ENCODE measurements around the gene PDCD1LG2. TPM values are rescaled to one million over a fixed set of nuclear protein-coding genes. Genes with fewer than 3 reads are reported as not detected.

The PDCD1LG2 gene
- total RNA-seq, 4 donors from 2014 or later: 3.4 to 8.8 (median 5.5) TPM

DNA sequence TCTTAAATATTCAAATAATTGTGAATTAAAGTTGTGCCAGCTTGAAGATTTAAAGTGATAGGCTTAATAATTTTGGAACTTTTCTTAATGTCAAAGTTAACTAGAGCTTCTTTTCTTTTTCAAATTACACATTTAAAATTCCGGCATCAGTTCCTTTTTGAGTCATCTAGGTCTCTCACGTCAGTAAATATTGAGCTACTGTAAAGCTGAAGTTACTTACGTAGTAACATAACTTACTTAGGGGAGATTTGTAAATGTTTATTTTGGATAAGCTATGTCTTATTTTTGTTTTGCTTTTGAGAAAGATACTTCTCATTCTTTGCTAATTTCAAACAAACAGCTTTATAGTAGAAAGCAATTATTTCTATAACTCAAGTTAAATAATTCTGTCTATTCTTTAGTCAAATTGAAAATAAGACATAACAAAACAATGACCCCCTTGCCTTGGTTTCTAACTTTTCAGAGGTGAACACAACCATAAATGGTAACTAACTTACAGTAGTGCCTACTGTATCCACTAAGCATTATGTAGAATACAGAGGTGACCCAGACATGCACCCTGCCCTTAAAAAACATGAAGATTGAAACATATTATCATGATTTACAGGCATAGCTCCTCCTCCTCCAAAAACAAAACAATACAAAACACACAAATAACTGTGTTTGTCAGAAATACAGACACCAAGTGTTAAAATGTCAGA is 30.2 kb upstream of the PDCD1LG2 start:
- TF ChIP-seq, protein P1, sequence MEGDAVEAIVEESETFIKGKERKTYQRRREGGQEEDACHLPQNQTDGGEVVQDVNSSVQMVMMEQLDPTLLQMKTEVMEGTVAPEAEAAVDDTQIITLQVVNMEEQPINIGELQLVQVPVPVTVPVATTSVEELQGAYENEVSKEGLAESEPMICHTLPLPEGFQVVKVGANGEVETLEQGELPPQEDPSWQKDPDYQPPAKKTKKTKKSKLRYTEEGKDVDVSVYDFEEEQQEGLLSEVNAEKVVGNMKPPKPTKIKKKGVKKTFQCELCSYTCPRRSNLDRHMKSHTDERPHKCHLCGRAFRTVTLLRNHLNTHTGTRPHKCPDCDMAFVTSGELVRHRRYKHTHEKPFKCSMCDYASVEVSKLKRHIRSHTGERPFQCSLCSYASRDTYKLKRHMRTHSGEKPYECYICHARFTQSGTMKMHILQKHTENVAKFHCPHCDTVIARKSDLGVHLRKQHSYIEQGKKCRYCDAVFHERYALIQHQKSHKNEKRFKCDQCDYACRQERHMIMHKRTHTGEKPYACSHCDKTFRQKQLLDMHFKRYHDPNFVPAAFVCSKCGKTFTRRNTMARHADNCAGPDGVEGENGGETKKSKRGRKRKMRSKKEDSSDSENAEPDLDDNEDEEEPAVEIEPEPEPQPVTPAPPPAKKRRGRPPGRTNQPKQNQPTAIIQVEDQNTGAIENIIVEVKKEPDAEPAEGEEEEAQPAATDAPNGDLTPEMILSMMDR (IDR thresholded peaks at IDR 0.05; ENCODE audit: low read depth): no peak

DNA sequence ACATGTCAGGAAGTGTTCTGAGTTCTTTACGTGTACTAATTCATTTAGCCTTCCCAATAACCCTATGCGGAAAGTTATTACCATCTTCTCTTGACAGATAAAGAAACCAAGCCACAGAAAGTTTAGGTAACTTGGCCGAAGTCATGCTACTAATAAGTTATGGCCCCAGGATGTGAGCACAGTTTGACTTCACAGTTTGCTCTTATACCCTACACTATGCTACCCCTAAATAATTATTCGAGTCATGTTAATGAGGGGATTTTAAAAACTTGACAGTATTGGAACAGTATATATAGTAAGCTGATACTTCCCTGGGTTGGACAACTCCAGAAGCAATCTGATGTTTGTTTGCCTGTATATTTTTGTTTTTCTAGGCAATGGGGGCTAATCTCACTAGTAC is 29.4 kb upstream of the PDCD1LG2 start:
- TF ChIP-seq, protein P1 (IDR thresholded peaks at IDR 0.05; ENCODE audit: low read depth): no peak

DNA sequence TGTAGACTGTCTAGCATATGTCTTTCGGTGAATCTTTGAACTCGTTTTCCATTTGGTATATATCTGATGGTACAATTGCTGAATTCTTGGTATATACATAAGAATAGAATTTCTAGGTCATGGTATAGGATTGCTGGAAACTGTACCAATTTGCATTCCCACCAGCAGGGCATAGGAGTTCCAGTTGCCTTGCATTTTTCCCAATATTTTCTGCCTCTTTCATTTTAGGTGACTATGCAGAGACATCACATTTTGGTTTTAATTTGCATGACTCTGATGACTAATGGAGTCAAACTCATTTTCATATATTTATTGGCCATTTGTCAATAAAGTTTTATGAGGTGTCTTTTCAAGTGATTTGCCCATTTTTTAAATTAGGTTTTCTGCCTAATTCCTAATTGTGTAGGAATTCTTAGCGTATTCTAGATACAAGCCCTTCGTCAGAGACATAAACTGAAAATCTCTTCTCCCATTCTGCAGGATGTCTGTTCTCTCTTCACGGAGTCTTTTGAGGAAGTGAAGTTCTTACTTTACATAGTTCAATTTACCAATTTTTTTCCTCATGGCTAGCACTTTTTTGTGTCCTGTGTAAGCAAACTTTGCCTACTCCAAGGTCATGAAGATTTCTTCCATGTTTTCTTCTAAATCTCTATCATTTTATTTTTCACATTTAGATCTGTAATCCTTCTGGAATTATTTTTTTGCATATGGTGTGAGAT is 28.9 kb upstream of the PDCD1LG2 start:
- TF ChIP-seq, protein P1 (IDR thresholded peaks at IDR 0.05; ENCODE audit: low read depth): no peak

DNA sequence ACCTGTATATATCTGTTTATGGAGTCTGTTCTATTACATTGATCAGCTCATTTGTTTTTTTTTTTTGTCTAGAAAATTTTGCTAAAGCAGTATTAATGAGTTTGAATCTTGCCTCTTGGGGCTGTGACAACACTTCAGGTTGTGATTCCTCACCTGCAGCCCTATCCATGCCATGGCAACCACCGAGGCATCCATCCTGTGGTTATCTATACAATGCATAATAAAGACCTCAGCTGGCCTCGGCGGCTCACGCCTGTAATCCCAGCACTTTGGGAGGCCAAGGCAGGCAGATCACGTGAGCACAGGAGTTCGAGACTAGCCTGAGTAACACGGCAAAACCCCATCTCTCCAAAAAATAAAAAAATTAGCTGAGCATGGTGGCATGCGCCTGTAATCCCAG is 28.1 kb upstream of the PDCD1LG2 start:
- TF ChIP-seq, protein P1 (IDR thresholded peaks at IDR 0.05; ENCODE audit: low read depth): no peak

DNA sequence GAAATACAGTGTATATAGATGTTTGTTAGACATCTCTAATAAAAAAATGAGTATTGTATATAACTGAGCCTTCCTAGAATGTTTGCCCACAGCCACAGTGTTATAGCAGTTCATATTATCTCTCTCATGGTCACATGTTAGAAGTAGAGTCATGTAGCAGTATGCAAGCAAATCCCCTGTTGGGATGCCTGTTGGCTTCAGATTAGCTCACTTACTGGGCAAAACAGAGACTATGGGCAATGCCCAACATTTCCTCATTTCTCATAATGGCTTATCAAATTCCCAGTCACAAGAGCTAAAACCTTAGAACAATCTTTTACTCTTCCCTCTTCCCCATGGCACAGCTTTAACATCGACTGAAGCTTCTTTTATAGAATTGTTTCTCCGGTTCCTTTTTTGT is 27.0 kb upstream of the PDCD1LG2 start:
- TF ChIP-seq, protein P1 (IDR thresholded peaks at IDR 0.05; ENCODE audit: low read depth): no peak

DNA sequence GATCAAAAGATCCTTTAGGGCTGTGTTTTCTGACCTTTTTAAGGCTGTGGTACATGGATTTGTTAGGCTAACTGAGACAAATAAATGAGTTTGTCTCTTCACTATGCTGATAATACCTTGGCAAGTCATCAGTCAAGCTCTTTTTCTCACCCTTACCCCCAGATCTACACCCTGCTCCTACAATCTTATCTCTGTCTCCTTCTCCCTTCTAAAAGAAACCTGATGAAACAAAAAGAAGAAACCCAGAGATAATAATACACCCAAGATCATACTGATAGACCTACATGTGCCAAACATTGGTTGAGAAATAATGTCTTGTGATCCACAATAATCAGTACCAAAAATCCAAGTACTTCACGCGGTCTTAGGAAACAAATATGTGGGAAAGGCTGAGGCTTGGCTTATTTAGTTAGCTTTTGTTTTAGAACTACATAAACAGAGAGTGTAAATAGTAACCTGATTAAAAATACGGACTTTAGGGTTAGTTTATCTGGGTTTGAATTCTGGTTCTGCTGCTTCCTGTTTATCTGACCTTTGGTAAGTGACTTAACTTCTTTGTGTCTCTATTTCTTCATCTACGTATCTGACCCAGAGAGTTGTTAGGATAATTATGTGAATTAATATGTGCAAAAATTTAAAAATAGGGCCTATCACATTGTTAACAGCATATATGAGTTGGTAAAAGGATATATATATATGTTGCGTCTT is 24.8 kb upstream of the PDCD1LG2 start:
- TF ChIP-seq, protein P1 (IDR thresholded peaks at IDR 0.05; ENCODE audit: low read depth): no peak

DNA sequence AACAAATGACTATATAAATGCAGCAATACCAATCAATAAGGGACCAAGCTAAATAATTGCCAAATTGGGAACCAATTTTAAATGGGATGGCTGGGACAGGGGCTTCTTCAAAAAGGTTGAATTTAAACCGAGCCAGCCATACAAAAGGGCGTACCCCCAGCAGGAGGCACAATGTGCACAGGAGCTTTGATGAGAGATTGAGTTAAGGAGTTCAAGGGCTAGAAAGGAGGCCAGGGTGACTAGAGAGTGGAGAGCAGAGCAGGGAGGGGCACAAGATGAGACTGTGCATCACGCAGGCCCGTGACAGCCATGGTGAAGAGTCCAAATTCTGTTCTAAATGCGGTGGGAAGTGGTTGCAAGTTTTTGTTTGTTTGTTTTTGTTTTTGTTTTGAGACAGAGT is 23.3 kb upstream of the PDCD1LG2 start:
- TF ChIP-seq, protein P1 (IDR thresholded peaks at IDR 0.05; ENCODE audit: low read depth): no peak
